ENCODE measurements around the gene STAT1. TPM values are rescaled to one million over a fixed set of nuclear protein-coding genes. Genes with fewer than 3 reads are reported as not detected.

Gene STAT1
- 51.8 and 59.3 TPM in 2 replicates for total RNA-seq

DNA sequence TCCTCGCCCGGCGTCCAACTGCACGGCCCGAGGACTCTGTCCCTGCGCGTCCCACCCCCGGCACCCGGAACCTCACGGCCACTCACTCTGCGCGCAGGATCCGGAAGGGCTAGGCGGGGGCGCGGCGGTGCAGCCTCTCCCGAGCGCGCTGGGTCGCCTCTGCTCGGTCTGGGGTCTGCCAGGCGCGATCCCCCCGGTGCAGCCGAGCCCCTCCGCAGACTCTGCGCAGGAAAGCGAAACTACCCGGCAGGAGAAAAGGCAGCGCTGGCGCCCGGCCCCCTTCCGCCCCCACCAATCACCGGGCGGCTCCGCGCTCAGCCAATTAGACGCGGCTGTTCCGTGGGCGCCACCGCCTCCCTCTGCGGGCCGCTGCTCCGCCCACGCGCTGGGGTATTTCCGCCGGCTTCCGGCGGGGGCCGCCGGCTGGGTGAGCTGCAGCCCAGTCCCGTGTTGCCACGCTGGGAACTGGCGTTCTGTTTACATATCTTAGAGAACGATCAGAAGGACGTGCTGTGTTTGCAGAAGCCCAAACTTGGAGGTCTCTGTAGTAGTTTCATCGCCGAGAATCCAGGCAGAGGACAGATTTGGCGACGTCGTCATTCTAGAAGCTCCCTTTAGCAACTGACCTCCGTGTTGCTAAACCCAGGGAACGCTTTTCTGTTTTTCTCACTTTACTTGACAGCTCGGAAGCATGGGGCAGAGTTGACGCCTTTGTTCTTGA, at the start of gene STAT1:
Gene STAT1 (minus strand): TSS at position 240 of the 721 bp plus-strand sequence. CDS start 4,168 bp downstream, outside the sequence.

Other genes with a start within 250 kb of the STAT1 start
- gene GLS, start 133.3 kb downstream of the STAT1 start, total RNA-seq: 119 and 166 TPM in 2 replicates
- gene STAT4, start 136.8 kb upstream of the STAT1 start, total RNA-seq: 0.22 and 0.26 TPM in 2 replicates
- 55.7 and 84.5 TPM in 2 replicates for gene MYO1B, start 231.2 kb upstream of the STAT1 start, total RNA-seq

Data from dermis lymphatic vessel endothelial cell (primary cell).